H1 (cell line): ENCODE results near the gene RNF6. TPM values are rescaled to one million over a fixed set of nuclear protein-coding genes. Genes with fewer than 3 reads are reported as not detected.

ENCODE experiments used
- CTCF ChIA-PET: fragments of 300-600 bp; sonication (Branson Sonifier 250); formaldehyde crosslinking; loops from one replicate; lab custom pipeline; 2021; ENCODE audit not compliant: partially characterized antibody; lab: Charles Lee
- POLR2A ChIA-PET: fragments of 300-600 bp; sonication (Branson Sonifier 250); formaldehyde crosslinking; loops from one replicate; lab custom pipeline; 2021; ENCODE audit warnings: inconsistent platforms; ENCODE audit not compliant: partially characterized antibody; lab: Charles Lee
- DNase-seq, 2 experiments: peaks; one replicate each; pipeline versions ENCODE4 v3.0.0 to v3.0.0-alpha.2; 2010 to 2022; ENCODE audit warnings: low spot score in 2 of 2, low read depth in 1 of 2, mixed read lengths in 1 of 2
- FAIRE-seq: peaks from 2 replicates; lab custom pipeline; 2011; peaks lifted over from hg19 to GRCh38; lab: Jason Lieb, UNC
- H2AFZ ChIP-seq: 2 replicates; pipeline ENCODE4 v1.8.1; 2012; ENCODE audit warnings: low read length, inconsistent platforms
- H2AK5ac ChIP-seq: 2 replicates; pipeline ENCODE4 v1.6.1; 2013; ENCODE audit warnings: low read depth, low read length
- H2BK120ac ChIP-seq: replicated peaks from 2 replicates; pipeline ENCODE3; 2013; ENCODE audit warnings: low read depth, low read length, inconsistent platforms
- H2BK12ac ChIP-seq: 2 replicates; pipeline ENCODE4 v1.6.1; 2013; ENCODE audit warnings: low read depth, low read length
- H2BK15ac ChIP-seq: 2 replicates; pipeline ENCODE4 v1.6.1; 2013; ENCODE audit warnings: low read length
- H2BK20ac ChIP-seq: 2 replicates; pipeline ENCODE4 v1.6.1; 2013; ENCODE audit warnings: low read length
- H2BK5ac ChIP-seq: 2 replicates; pipeline ENCODE4 v1.6.1; 2013; ENCODE audit warnings: low read depth, low read length
- H3K14ac ChIP-seq: 2 replicates; pipeline ENCODE4 v1.6.1; 2013; ENCODE audit warnings: inconsistent platforms; ENCODE audit not compliant: insufficient read length
- H3K18ac ChIP-seq: 2 replicates; pipeline ENCODE4 v1.6.1; 2013; ENCODE audit warnings: low read length; ENCODE audit errors: extremely low read depth
- H3K23ac ChIP-seq: 2 replicates; pipeline ENCODE4 v1.6.1; 2013; ENCODE audit warnings: inconsistent platforms; ENCODE audit not compliant: insufficient read length
- H3K23me2 ChIP-seq: 2 replicates; pipeline ENCODE4 v1.6.1; 2013; ENCODE audit warnings: low read depth, low read length
- H3K27ac ChIP-seq: 2 replicates; pipeline ENCODE4 v1.6.1; 2011; ENCODE audit warnings: low read depth, low read length, inconsistent platforms
- H3K27me3 ChIP-seq, 4 experiments: replicated peaks in 1 of 4; 1 replicate in 1 of 4; 2 replicates in 3 of 4; pipeline versions ENCODE4 v1.6.1 to v1.8.1; 2011 to 2013; ENCODE audit warnings: low read length in 3 of 4, mild to moderate bottlenecking in 3 of 4, inconsistent platforms in 2 of 4, mixed read lengths in 2 of 4, moderate library complexity in 1 of 4; ENCODE audit not compliant: control insufficient read depth in 3 of 4, insufficient read depth in 3 of 4; ENCODE audit errors: extremely low read depth in 1 of 4
- H3K36me3 ChIP-seq, 4 experiments: 2 replicates each; pipeline versions ENCODE4 v1.6.1 to v1.8.1; 2011 to 2013; ENCODE audit warnings: mild to moderate bottlenecking in 4 of 4, low read length in 3 of 4, moderate library complexity in 2 of 4, control low read depth in 1 of 4, inconsistent platforms in 1 of 4; ENCODE audit not compliant: insufficient read depth in 4 of 4, control insufficient read depth in 2 of 4
- H3K4ac ChIP-seq: replicated peaks from 2 replicates; pipeline ENCODE3; 2013; ENCODE audit warnings: low read length, low read depth, mixed read lengths, inconsistent platforms; ENCODE audit not compliant: insufficient read length
- H3K4me1 ChIP-seq, 4 experiments: replicated peaks in 1 of 4; 1 replicate in 1 of 4; 2 replicates in 3 of 4; pipeline versions ENCODE4 v1.6.1 to v1.8.1; 2011 to 2013; ENCODE audit warnings: low read length in 3 of 4, inconsistent platforms in 2 of 4, mixed read lengths in 1 of 4; ENCODE audit not compliant: insufficient read depth in 4 of 4, control insufficient read depth in 3 of 4
- H3K4me2 ChIP-seq, 2 experiments: 2 replicates each; pipeline versions ENCODE4 v1.6.1 to v1.8.1; 2011 to 2013; ENCODE audit warnings: low read depth in 2 of 2, low read length in 2 of 2, control low read depth in 1 of 2, inconsistent platforms in 1 of 2, mild to moderate bottlenecking in 1 of 2; ENCODE audit not compliant: insufficient read depth in 1 of 2
- H3K4me3 ChIP-seq, 4 experiments: fragments of 200-600, 300-600 bp in 1 of 4; sonication (generic), shearing (Covaris generic), sonication (Bioruptor Twin) in 1 of 4; 2 replicates each; pipeline versions ENCODE4 v1.5.1 to v1.8.1; 2011 to 2016; ENCODE audit warnings: low read length in 4 of 4, low read depth in 3 of 4, control low read depth in 2 of 4, inconsistent platforms in 2 of 4, mild to moderate bottlenecking in 2 of 4, mixed read lengths in 1 of 4, moderate library complexity in 1 of 4; ENCODE audit not compliant: insufficient read depth in 2 of 4; ENCODE audit errors: extremely low read depth in 1 of 4
- H3K56ac ChIP-seq: replicated peaks from 2 replicates; pipeline ENCODE3; 2013; ENCODE audit warnings: low read depth, mild to moderate bottlenecking, mixed read lengths, low read length, inconsistent platforms; ENCODE audit not compliant: insufficient read length
- H3K79me1 ChIP-seq: 2 replicates; pipeline ENCODE4 v1.6.1; 2013; ENCODE audit warnings: low read depth, low read length, control low read depth
- H3K79me2 ChIP-seq, 2 experiments: 2 replicates each; pipeline versions ENCODE4 v1.6.1 to v1.8.1; 2012 to 2013; ENCODE audit warnings: low read length in 2 of 2, mild to moderate bottlenecking in 2 of 2, inconsistent platforms in 1 of 2; ENCODE audit not compliant: insufficient read depth in 2 of 2, control insufficient read depth in 1 of 2
- H3K9ac ChIP-seq, 4 experiments: replicated peaks in 1 of 4; 1 replicate in 1 of 4; 2 replicates in 3 of 4; pipeline versions ENCODE4 v1.6.1 to v1.8.1; 2011 to 2013; ENCODE audit warnings: low read depth in 3 of 4, low read length in 3 of 4, control low read depth in 2 of 4, mild to moderate bottlenecking in 2 of 4, moderate library complexity in 2 of 4, inconsistent platforms in 1 of 4; ENCODE audit errors: extremely low read depth in 1 of 4
- H3K9me3 ChIP-seq, 2 experiments: 2 replicates each; pipeline versions ENCODE4 v1.6.1 to v1.8.1; 2012 to 2013; ENCODE audit warnings: mild to moderate bottlenecking in 2 of 2, moderate library complexity in 2 of 2, control low read depth in 1 of 2, inconsistent platforms in 1 of 2, low read depth in 1 of 2, low read length in 1 of 2, mixed read lengths in 1 of 2; ENCODE audit not compliant: insufficient read depth in 2 of 2
- H4K20me1 ChIP-seq, 2 experiments: replicated peaks in 1 of 2; 2 replicates each; pipeline versions ENCODE3 to v1.8.1; 2011 to 2013; ENCODE audit warnings: inconsistent platforms in 2 of 2, low read length in 2 of 2, mild to moderate bottlenecking in 1 of 2; ENCODE audit not compliant: insufficient read depth in 2 of 2, control insufficient read depth in 1 of 2
- H4K5ac ChIP-seq: 2 replicates; pipeline ENCODE4 v1.6.1; 2013; ENCODE audit warnings: low read length, low read depth, mixed read lengths, inconsistent platforms; ENCODE audit not compliant: insufficient read length
- H4K8ac ChIP-seq: 2 replicates; pipeline ENCODE4 v1.8.0; 2013; ENCODE audit warnings: mild to moderate bottlenecking, moderate library complexity, low read length, inconsistent platforms; ENCODE audit not compliant: insufficient read depth; ENCODE audit errors: extremely low read depth
- H4K91ac ChIP-seq: replicated peaks from 2 replicates; pipeline ENCODE3; 2013; ENCODE audit warnings: low read length, mixed read lengths, inconsistent platforms; ENCODE audit not compliant: insufficient read length
- CBX5 ChIP-seq: fragments of 300-800, 300-1000 bp; sonication (generic); IDR thresholded peaks from 2 replicates; pipeline ENCODE4 v1.7.1; 2016; ENCODE audit warnings: antibody characterized with exemption, low read length, low read depth
- CEBPB ChIP-seq: IDR thresholded peaks from 2 replicates; pipeline ENCODE4 v1.6.1; 2012; ENCODE audit warnings: low read depth, low read length
- HDAC6 ChIP-seq: IDR thresholded peaks from one replicate; pipeline ENCODE4 v1.7.1; 2012; ENCODE audit warnings: low read depth, mild to moderate bottlenecking, inconsistent platforms, low read length, moderate library complexity
- JUN ChIP-seq: IDR thresholded peaks from 2 replicates; pipeline ENCODE4 v1.6.1; 2011; ENCODE audit warnings: low read depth, mild to moderate bottlenecking, improper control_type of control experiment, low read length
- KDM1A ChIP-seq: fragments of 200-600, 300-600 bp; sonication (generic); IDR thresholded peaks from 2 replicates; pipeline ENCODE4 v1.7.1; 2016; ENCODE audit warnings: mild to moderate bottlenecking, low read length, borderline replicate concordance
- KDM5A ChIP-seq: fragments of 200-600 bp; IDR thresholded peaks from 2 replicates; pipeline ENCODE4 v1.7.1; 2012; ENCODE audit warnings: mild to moderate bottlenecking, low read length, inconsistent platforms, mixed read lengths
- MAX ChIP-seq: IDR thresholded peaks from 2 replicates; pipeline ENCODE4 v1.6.1; 2012; ENCODE audit warnings: inconsistent platforms
- POU5F1 ChIP-seq: IDR thresholded peaks from 2 replicates; pipeline ENCODE4 v1.6.1; 2011; ENCODE audit warnings: low read depth, mild to moderate bottlenecking, low read length, moderate library complexity
- SP4 ChIP-seq: IDR thresholded peaks from 2 replicates; pipeline ENCODE4 v1.6.1; 2012; ENCODE audit warnings: low read length, inconsistent platforms
- TAF1 ChIP-seq: IDR thresholded peaks from 2 replicates; pipeline ENCODE4 v1.6.1; 2011; ENCODE audit warnings: mild to moderate bottlenecking, low read depth, low read length
- TAF7 ChIP-seq: optimal IDR thresholded peaks from 2 replicates; pipeline ENCODE3; 2011; ENCODE audit warnings: low read depth, mild to moderate bottlenecking, inconsistent platforms, low read length, moderate library complexity, borderline replicate concordance
- TCF12 ChIP-seq: IDR thresholded peaks from 2 replicates; pipeline ENCODE4 v1.6.1; 2011; ENCODE audit warnings: low read depth, mild to moderate bottlenecking, low read length
- polyA plus RNA-seq, 7 experiments: library from polyadenylated mRNA; depleted of rRNA in 3 of 7; stranded (reverse) in 5 of 7; unstranded in 2 of 7; fragments of >200 nt in 5 of 7; fragments of 200-250 nt in 2 of 7; gene quantifications; 1 replicate in 5 of 7; 2 replicates in 1 of 7; 4 replicates in 1 of 7; pipeline versions ENCODE4 v1.2.1 to v1.2.3, GENCODE V29; 2011 to 2013; ENCODE audit warnings: missing spikeins in 2 of 7, mixed read lengths in 2 of 7
- total RNA-seq: library from RNA; stranded (reverse); fragmentation: NEBNext Ultra II Directional; extraction: Animal tissue kit (Norgen Biotek cat#: 25700); gene quantifications from 2 replicates; pipeline ENCODE4 v1.2.1, GENCODE V29; 2021

Gene RNF6
- total and polyA plus RNA-seq, 2 of the 8 experiments (the other 6 are each of a cell fraction or from before 2014, with no cell fraction given): 4.0 to 13.8 TPM

GRCh38 chr13:26200811-26201210 lies 21.3 kb downstream of the RNF6 start:
- H3K4ac ChIP-seq: no peak overlapping the region
- no peak overlapping the region for H3K18ac ChIP-seq
- H2BK15ac ChIP-seq: no peak overlapping the region
- H3K23me2 ChIP-seq: no peaks in the 10 kb centered on the region; the same call in 1 of the 2 replicates
- no peak overlapping the region for H3K23ac ChIP-seq
- no peak overlapping the region for H3K14ac ChIP-seq
- no peak overlapping the region for H3K56ac ChIP-seq
- no peak overlapping the region for H2AFZ ChIP-seq
- TF ChIP-seq POU5F1 (no peak), CBX5 (no peak), JUN (no peak), TAF1 (no peak), MAX (no peak), TAF7 (no peak), CEBPB (no peak), KDM1A (no peak), SP4 (no peak), TCF12 (no peak), KDM5A (no peak), HDAC6 (no peak)
- no peak overlapping the region for H4K8ac ChIP-seq
- peaks cover 0 to 1% (median 0%) of the 10 kb centered on the region in 4 experiments; a peak in 1 of 7 replicates for H3K27me3 ChIP-seq
- H2BK12ac ChIP-seq: no peak overlapping the region
- no peak overlapping the region for H2BK5ac ChIP-seq
- H3K4me1 ChIP-seq: no peaks in the 10 kb centered on the region
- no peak overlapping the region for H3K4me3 ChIP-seq
- no peak overlapping the region for H2BK120ac ChIP-seq
- H3K4me2 ChIP-seq: no peak overlapping the region
- no peak overlapping the region for H4K5ac ChIP-seq
- no peak for DNase-seq
- no peaks in the 10 kb centered on the region for H3K9me3 ChIP-seq
- FAIRE-seq: no peak
- no peak overlapping the region for H2AK5ac ChIP-seq
- H3K36me3 ChIP-seq: no peaks in the 10 kb centered on the region
- ChIA-PET POLR2A (no interaction called here), CTCF (interaction anchor here (1.3 to 3.7 kb wide), 2 partner anchors 10 to 16 kb away, joined by 3 to 12 read pairs; no protein-coding TSS in a partner anchor)
- no peak overlapping the region for H4K91ac ChIP-seq
- H2BK20ac ChIP-seq: no peak overlapping the region
- no peaks in the 10 kb centered on the region for H3K79me2 ChIP-seq
- no peak overlapping the region for H3K9ac ChIP-seq
- H4K20me1 ChIP-seq: no peaks in the 10 kb centered on the region
- no peak overlapping the region for H3K27ac ChIP-seq
- no peaks in the 10 kb centered on the region for H3K79me1 ChIP-seq
